ENCODE measurements around the gene FERD3L.

FERD3L gene

GRCh38 chr7:19097165-19098055 is 47.8 kb downstream of the FERD3L start:
- intact Hi-C loops (cut with DNase I; ENCODE audit: low total_unique reads), result no loop called here
- no peaks in the 10 kb centered on the region for H3K9me3 ChIP-seq
- no peaks in the 10 kb centered on the region for H3K36me3 ChIP-seq
- H3K27ac ChIP-seq, result no peak overlapping the region
- H3K27me3 ChIP-seq, result peaks cover 0 to 5% of the 10 kb centered on the region in 2 donors
- DNase-seq, result no peak
- H3K4me1 ChIP-seq, result no peaks in the 10 kb centered on the region
- no peak for TF ChIP-seq CTCF (IDR thresholded peaks at IDR 0.05)
- H3K4me3 ChIP-seq, result no peak overlapping the region

DNA sequence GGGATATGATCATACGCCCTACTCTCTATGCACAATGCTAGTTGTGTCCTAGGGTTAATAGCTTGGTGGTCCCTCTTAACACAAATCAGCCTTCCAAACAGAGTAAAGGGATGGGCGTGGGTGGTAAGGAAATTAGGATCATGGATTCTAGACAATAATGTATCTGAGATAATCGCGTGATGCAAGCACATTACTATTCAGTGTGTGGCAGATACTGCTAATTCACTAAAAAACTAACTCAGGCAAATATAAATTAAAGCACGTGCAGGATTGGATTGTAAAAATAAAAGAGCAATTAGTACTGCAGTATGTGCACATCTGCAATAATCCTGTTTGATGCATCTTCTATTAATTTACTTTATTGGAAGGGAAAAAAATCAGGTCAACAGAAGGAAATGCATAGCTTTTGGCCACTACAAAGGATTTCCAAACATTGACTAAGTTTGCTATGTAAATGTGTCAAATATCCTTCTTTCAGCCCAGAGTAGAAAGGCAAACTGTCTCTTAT is 49.8 kb downstream of the FERD3L start:
- Histone ChIP-seq H3K36me3 (no peaks in the 10 kb centered on the region), H3K4me3 (no peak overlapping the region), H3K4me1 (no peaks in the 10 kb centered on the region), H3K9me3 (no peaks in the 10 kb centered on the region), H3K27ac (no peak overlapping the region), H3K27me3 (no peaks in the 10 kb centered on the region)
- intact Hi-C loops (cut with DNase I; ENCODE audit: low total_unique reads), result no loop called here
- no peak for TF ChIP-seq CTCF (IDR thresholded peaks at IDR 0.05)
- DNase-seq, result no peak
